Panc1 (cell line): ENCODE measurements around the gene CETN1. TPM values are rescaled to one million over a fixed set of nuclear protein-coding genes. Genes with fewer than 3 reads are reported as not detected.

Experiments used
- ATAC-seq: fragments of 200-7000 bp; cut with Tn5 transposase; 2 replicates; pipeline ENCODE4 v1.9.1; 2020; ENCODE audit warnings: mild to moderate bottlenecking, moderate library complexity
- BruUV-seq: library from RNA; stranded (reverse); fragments of 400-500 nt; replicated peaks from 2 replicates; lab custom pipeline; 2021; lab: Mats Ljungman, UMichigan
- CTCF ChIA-PET: fragments of 300-600 bp; sonication (Branson Sonifier 250); formaldehyde crosslinking; loops from one replicate; lab custom pipeline; 2022; ENCODE audit warnings: antibody characterized with exemption; lab: Charles Lee
- POLR2A ChIA-PET: fragments of 300-600 bp; sonication (Branson Sonifier 250); formaldehyde crosslinking; loops from one replicate; lab custom pipeline; 2022; ENCODE audit warnings: antibody characterized with exemption; lab: Charles Lee
- DNase-seq: peaks from one replicate; pipeline ENCODE4 v3.0.0-alpha.2; 2010; ENCODE audit warnings: low read depth, low spot score
- H3K27ac ChIP-seq: 2 replicates; pipeline ENCODE4 v1.5.1; 2011; ENCODE audit warnings: mild to moderate bottlenecking, low read length, inconsistent platforms
- H3K27me3 ChIP-seq: fragments of 200-500 bp; sonication (Bioruptor generic); 2 replicates; pipeline ENCODE4 v1.6.0; 2014; ENCODE audit warnings: low read length, inconsistent platforms; ENCODE audit not compliant: control insufficient read depth, insufficient read depth
- H3K36me3 ChIP-seq: fragments of 200-500 bp; sonication (Bioruptor generic); 2 replicates; pipeline ENCODE4 v1.5.1; 2014; ENCODE audit warnings: inconsistent platforms, mild to moderate bottlenecking, low read length, moderate library complexity; ENCODE audit not compliant: control insufficient read depth, insufficient read depth
- H3K4me1 ChIP-seq: 2 replicates; pipeline ENCODE4 v1.5.1; 2011; ENCODE audit warnings: inconsistent platforms, mild to moderate bottlenecking, low read length, moderate library complexity; ENCODE audit not compliant: control insufficient read depth, insufficient read depth
- H3K4me3 ChIP-seq, 2 experiments: 2 replicates each; pipeline ENCODE4 v1.5.1; 2011 to 2012; ENCODE audit warnings: low read depth in 2 of 2, low read length in 2 of 2, mild to moderate bottlenecking in 2 of 2, inconsistent platforms in 1 of 2, moderate library complexity in 1 of 2
- H3K9me3 ChIP-seq: fragments of 200-500 bp; sonication (Bioruptor generic); 2 replicates; pipeline ENCODE4 v1.5.1; 2014; ENCODE audit warnings: low read depth, mild to moderate bottlenecking, inconsistent platforms, low read length, moderate library complexity; ENCODE audit not compliant: control insufficient read depth, insufficient read depth
- POLR2AphosphoS5 ChIP-seq: IDR thresholded peaks from 2 replicates; pipeline ENCODE4 v1.6.1; 2012; ENCODE audit warnings: mild to moderate bottlenecking, low read depth, low read length, moderate library complexity
- SIN3A ChIP-seq: IDR thresholded peaks from 2 replicates; pipeline ENCODE4 v1.6.1; 2012; ENCODE audit warnings: low read depth, mild to moderate bottlenecking, low read length, moderate library complexity, borderline replicate concordance; ENCODE audit not compliant: insufficient read depth
- TCF7L2 ChIP-seq: IDR thresholded peaks from 2 replicates; pipeline ENCODE4 v1.6.1; 2011; ENCODE audit warnings: mild to moderate bottlenecking, low read depth, low read length, inconsistent platforms
- in situ Hi-C: cut with HindIII; loops from 2 replicates; pipeline ENCODE4 v1.10.0; 2016; ENCODE audit warnings: low sequenced_read_pairs, low pct_unique_long_range_greater_than_20kb
- intact Hi-C: fragments of 100-400 bp; cut with micrococcal nuclease; formaldehyde crosslinking; loops from one replicate; pipeline ENCODE4 v1.10.0; 2022; ENCODE audit not compliant: unreplicated experiment
- total RNA-seq: library from RNA; stranded (reverse); gene quantifications from one replicate; pipeline ENCODE4 v1.2.1, GENCODE V29; 2021; ENCODE audit not compliant: unreplicated experiment
- TF ChIP-seq, protein P1 (sequence below), 2 experiments: IDR thresholded peaks; 2 replicates each; pipeline ENCODE4 v1.6.1; 2011 to 2012; ENCODE audit warnings: low read depth in 2 of 2, control low read depth in 1 of 2, low read length in 1 of 2, mild to moderate bottlenecking in 1 of 2, moderate library complexity in 1 of 2; ENCODE audit not compliant: insufficient read depth in 1 of 2
- TF ChIP-seq, protein P2 (sequence below): fragments of 450-650 bp; IDR thresholded peaks from 2 replicates; pipeline ENCODE4 v1.5.1; 2017; ENCODE audit warnings: mild to moderate bottlenecking

Gene CETN1
- total RNA-seq, 1 experiment from 2014 or later = not detected

DNA sequence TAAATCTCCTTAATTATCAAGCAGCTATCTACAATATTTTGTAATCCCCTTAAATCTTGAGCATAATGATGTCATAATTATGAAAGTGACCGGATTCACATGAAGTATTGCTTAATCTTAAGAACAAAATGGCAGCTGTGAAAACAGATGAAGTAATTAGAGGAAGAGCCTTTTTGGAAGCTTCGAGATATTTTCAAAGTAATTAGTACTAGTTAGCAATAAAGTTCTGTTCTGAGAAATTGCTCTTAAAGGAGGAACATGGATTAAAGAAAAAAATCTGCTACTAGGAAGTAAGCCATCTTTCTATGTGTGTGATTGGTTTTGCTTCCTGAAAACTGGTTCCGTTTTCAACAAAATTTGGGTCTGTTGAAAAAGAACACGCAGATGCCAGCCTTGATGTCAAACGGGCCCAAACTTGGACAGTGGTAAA, 34.9 kb downstream of the CETN1 start:
- Histone ChIP-seq H3K9me3 (no peaks in the 10 kb centered on the region), H3K4me3 (no peak overlapping the region), H3K27ac (no peak overlapping the region), H3K27me3 (no peaks in the 10 kb centered on the region), H3K36me3 (no peaks in the 10 kb centered on the region), H3K4me1 (no peaks in the 10 kb centered on the region)
- DNase-seq = no peak
- no TSS peak for BruUV-seq
- no peak for TF ChIP-seq POLR2AphosphoS5
- no peak for TF ChIP-seq TCF7L2
- TF ChIP-seq, protein P1, sequence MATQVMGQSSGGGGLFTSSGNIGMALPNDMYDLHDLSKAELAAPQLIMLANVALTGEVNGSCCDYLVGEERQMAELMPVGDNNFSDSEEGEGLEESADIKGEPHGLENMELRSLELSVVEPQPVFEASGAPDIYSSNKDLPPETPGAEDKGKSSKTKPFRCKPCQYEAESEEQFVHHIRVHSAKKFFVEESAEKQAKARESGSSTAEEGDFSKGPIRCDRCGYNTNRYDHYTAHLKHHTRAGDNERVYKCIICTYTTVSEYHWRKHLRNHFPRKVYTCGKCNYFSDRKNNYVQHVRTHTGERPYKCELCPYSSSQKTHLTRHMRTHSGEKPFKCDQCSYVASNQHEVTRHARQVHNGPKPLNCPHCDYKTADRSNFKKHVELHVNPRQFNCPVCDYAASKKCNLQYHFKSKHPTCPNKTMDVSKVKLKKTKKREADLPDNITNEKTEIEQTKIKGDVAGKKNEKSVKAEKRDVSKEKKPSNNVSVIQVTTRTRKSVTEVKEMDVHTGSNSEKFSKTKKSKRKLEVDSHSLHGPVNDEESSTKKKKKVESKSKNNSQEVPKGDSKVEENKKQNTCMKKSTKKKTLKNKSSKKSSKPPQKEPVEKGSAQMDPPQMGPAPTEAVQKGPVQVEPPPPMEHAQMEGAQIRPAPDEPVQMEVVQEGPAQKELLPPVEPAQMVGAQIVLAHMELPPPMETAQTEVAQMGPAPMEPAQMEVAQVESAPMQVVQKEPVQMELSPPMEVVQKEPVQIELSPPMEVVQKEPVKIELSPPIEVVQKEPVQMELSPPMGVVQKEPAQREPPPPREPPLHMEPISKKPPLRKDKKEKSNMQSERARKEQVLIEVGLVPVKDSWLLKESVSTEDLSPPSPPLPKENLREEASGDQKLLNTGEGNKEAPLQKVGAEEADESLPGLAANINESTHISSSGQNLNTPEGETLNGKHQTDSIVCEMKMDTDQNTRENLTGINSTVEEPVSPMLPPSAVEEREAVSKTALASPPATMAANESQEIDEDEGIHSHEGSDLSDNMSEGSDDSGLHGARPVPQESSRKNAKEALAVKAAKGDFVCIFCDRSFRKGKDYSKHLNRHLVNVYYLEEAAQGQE (IDR thresholded peaks at IDR 0.05; ENCODE audit: insufficient read depth in 1 of 2, low read depth in 2 of 2, low read length in 1 of 2) = no peak
- TF ChIP-seq, protein P2, sequence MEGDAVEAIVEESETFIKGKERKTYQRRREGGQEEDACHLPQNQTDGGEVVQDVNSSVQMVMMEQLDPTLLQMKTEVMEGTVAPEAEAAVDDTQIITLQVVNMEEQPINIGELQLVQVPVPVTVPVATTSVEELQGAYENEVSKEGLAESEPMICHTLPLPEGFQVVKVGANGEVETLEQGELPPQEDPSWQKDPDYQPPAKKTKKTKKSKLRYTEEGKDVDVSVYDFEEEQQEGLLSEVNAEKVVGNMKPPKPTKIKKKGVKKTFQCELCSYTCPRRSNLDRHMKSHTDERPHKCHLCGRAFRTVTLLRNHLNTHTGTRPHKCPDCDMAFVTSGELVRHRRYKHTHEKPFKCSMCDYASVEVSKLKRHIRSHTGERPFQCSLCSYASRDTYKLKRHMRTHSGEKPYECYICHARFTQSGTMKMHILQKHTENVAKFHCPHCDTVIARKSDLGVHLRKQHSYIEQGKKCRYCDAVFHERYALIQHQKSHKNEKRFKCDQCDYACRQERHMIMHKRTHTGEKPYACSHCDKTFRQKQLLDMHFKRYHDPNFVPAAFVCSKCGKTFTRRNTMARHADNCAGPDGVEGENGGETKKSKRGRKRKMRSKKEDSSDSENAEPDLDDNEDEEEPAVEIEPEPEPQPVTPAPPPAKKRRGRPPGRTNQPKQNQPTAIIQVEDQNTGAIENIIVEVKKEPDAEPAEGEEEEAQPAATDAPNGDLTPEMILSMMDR = no peak
- TF ChIP-seq SIN3A = no peak
- no peak for ATAC-seq
- ChIA-PET POLR2A (no interaction called here), CTCF (no interaction called here)
- in situ Hi-C loops = no loop called here
- intact Hi-C loops = no loop called here

DNA sequence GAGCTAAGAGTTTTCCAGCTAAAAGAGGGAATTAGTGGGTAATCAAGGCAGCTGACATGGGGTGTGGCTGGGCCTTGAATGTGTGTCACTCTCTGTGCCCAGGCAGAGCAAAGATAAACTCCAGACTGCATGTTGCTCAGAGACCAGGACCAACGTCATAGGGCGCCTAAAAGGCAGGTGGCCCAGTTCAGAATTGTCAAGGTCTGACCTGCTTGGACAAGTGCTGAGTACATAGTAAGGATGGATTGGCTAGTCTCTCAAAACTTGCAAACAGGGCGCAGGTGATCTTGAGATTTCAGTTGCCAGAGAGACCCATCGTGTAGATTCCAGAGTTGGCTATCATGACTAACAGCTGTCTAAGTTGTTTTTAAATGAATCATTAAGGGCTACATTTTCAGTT, 35.6 kb downstream of the CETN1 start:
- ChIA-PET POLR2A (no interaction called here), CTCF (interaction anchor here (0.5 kb wide), 1 partner anchor 74 kb away, joined by 3 read pairs; no protein-coding TSS in a partner anchor)
- Histone ChIP-seq H3K27me3 (no peaks in the 10 kb centered on the region), H3K27ac (no peak overlapping the region), H3K9me3 (no peaks in the 10 kb centered on the region), H3K36me3 (no peaks in the 10 kb centered on the region), H3K4me1 (no peaks in the 10 kb centered on the region), H3K4me3 (no peak overlapping the region)
- 0 out of 2 replicates have a peak, but pooled peaks have one; percentile 21 for ATAC-seq
- in situ Hi-C loops (no loop called here), intact Hi-C loops (loop anchor here (2.0 kb wide), 1 partner anchor 329 kb away; no protein-coding TSS in a partner anchor)
- no peak for DNase-seq
- TF ChIP-seq SIN3A (no peak), TCF7L2 (no peak), POLR2AphosphoS5 (no peak)
- TF ChIP-seq, protein P2 = no peak
- TF ChIP-seq, protein P1 (IDR thresholded peaks at IDR 0.05; ENCODE audit: insufficient read depth in 1 of 2, low read depth in 2 of 2, low read length in 1 of 2) = no peak
- BruUV-seq = no TSS peak
